ENCODE results near the gene HIGD2A. TPM values are rescaled to one million over a fixed set of nuclear protein-coding genes. Genes with fewer than 3 reads are reported as not detected.
A peak's percentile ranks its signal among the peaks of the same experiment; 100 is the strongest.

HIGD2A gene
- total and polyA plus RNA-seq, 2 of the 13 experiments (the other 11 are each of a cell fraction or from before 2014, with no cell fraction given) = 89.2 to 146 TPM

DNA sequence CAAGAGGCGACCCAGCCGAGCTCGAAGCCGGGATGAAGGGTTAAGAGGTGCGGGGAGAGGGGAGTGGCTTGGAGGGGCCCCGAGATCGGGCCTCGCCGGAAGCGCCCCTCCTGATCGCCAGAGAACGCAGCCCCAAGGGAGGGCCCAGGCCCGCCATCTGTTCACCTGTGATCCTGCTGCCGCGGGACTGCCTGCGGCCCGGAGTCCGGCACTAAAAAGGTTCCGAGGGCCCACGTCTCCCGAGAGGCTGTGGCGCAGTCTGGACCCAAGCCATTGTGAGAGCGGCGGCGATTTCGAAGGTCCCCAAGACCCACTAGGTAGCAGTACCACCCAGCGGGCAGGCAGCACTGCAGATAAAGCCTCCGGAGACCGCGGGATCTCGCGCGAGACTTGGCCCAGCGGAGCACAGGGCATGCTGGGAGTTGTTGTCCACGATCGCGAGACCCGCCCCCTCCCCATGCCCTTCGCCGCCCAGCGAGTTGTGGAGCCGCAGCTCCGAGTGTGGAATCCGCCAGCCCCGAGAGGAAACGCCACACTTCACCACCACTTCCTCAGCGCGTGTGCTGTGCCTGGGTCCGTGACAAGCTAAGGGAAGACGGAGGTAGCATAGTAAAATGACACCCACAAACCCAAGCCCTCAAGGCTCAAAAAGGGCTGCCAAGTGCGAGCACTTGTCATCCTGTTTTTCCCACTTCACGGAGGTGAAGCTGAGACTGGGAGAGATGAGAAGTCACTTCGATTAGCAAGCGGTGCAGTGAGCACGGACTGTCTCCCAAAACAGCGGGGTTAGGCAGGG lies 26.9 kb upstream of the HIGD2A start, which contains the start of gene KIAA1191 (continued):
- TF ChIP-seq ZNF451 (CRISPR knock-in tag; IDR thresholded peaks at IDR 0.05) = peak; percentile 90
- peak; percentile 16; the same call in 1 of the 2 replicates for TF ChIP-seq HHEX (CRISPR knock-in tag; IDR thresholded peaks at IDR 0.05)
- TF ChIP-seq ZNF17 (CRISPR knock-in tag; IDR thresholded peaks at IDR 0.05) = no peak
- TF ChIP-seq RAD51 (IDR thresholded peaks at IDR 0.05; ENCODE audit: borderline replicate concordance) = no peak
- TF ChIP-seq, protein P1, sequence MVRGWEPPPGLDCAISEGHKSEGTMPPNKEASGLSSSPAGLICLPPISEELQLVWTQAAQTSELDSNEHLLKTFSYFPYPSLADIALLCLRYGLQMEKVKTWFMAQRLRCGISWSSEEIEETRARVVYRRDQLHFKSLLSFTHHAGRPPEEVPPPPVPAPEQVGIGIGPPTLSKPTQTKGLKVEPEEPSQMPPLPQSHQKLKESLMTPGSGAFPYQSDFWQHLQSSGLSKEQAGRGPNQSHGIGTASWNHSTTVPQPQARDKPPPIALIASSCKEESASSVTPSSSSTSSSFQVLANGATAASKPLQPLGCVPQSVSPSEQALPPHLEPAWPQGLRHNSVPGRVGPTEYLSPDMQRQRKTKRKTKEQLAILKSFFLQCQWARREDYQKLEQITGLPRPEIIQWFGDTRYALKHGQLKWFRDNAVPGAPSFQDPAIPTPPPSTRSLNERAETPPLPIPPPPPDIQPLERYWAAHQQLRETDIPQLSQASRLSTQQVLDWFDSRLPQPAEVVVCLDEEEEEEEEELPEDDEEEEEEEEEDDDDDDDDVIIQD (CRISPR knock-in tag; IDR thresholded peaks at IDR 0.05; ENCODE audit: low read depth) = peak; percentile 68
- no peak for TF ChIP-seq ZNF672 (CRISPR knock-in tag; IDR thresholded peaks at IDR 0.05)
- TF ChIP-seq THAP11 (CRISPR knock-in tag; IDR thresholded peaks at IDR 0.05) = peak; percentile 99
- TF ChIP-seq ZNF780A (CRISPR knock-in tag; IDR thresholded peaks at IDR 0.05) = 0 out of 2 replicates have a peak, but pooled peaks have one; percentile 66
- peak; percentile 57; the same call in 1 of the 2 replicates for TF ChIP-seq MEIS2 (CRISPR knock-in tag; IDR thresholded peaks at IDR 0.05)
- TF ChIP-seq, protein P2, sequence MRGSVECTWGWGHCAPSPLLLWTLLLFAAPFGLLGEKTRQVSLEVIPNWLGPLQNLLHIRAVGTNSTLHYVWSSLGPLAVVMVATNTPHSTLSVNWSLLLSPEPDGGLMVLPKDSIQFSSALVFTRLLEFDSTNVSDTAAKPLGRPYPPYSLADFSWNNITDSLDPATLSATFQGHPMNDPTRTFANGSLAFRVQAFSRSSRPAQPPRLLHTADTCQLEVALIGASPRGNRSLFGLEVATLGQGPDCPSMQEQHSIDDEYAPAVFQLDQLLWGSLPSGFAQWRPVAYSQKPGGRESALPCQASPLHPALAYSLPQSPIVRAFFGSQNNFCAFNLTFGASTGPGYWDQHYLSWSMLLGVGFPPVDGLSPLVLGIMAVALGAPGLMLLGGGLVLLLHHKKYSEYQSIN (CRISPR knock-in tag; IDR thresholded peaks at IDR 0.05; ENCODE audit: borderline replicate concordance) = no peak
- no peak for TF ChIP-seq HNF4A (CRISPR knock-in tag; IDR thresholded peaks at IDR 0.05)
- TF ChIP-seq ZFP62 (CRISPR knock-in tag; IDR thresholded peaks at IDR 0.05) = no peak
- no peak for TF ChIP-seq ZNF260 (CRISPR knock-in tag; IDR thresholded peaks at IDR 0.05; ENCODE audit: borderline replicate concordance, low read depth)
- peak; percentile 84; the same call in 1 of the 2 replicates for TF ChIP-seq KLF15 (CRISPR knock-in tag; IDR thresholded peaks at IDR 0.05; ENCODE audit: borderline replicate concordance)
- TF ChIP-seq SCMH1 (CRISPR knock-in tag; IDR thresholded peaks at IDR 0.05; ENCODE audit: borderline replicate concordance) = no peak
- TF ChIP-seq SMARCC2 (IDR thresholded peaks at IDR 0.05) = no peak
- TF ChIP-seq ZNF629 (CRISPR knock-in tag; conservative IDR thresholded peaks at IDR 0.05) = no peak
- TF ChIP-seq ZBTB1 (CRISPR knock-in tag; IDR thresholded peaks at IDR 0.05; ENCODE audit: borderline replicate concordance) = no peak
- 0 out of 2 replicates have a peak, but pooled peaks have one; percentile 20 for TF ChIP-seq SNAPC2 (CRISPR knock-in tag; IDR thresholded peaks at IDR 0.05)
- peak; percentile 71; the same call in 1 of the 2 replicates for TF ChIP-seq MTA1 (CRISPR knock-in tag; IDR thresholded peaks at IDR 0.05; ENCODE audit: borderline replicate concordance)
- TF ChIP-seq HIVEP1 (CRISPR knock-in tag; IDR thresholded peaks at IDR 0.05) = no peak
- peak; percentile 87 for TF ChIP-seq ERF (CRISPR knock-in tag; IDR thresholded peaks at IDR 0.05)
- TF ChIP-seq, protein P3, sequence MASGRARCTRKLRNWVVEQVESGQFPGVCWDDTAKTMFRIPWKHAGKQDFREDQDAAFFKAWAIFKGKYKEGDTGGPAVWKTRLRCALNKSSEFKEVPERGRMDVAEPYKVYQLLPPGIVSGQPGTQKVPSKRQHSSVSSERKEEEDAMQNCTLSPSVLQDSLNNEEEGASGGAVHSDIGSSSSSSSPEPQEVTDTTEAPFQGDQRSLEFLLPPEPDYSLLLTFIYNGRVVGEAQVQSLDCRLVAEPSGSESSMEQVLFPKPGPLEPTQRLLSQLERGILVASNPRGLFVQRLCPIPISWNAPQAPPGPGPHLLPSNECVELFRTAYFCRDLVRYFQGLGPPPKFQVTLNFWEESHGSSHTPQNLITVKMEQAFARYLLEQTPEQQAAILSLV (CRISPR knock-in tag; IDR thresholded peaks at IDR 0.05; ENCODE audit: borderline replicate concordance) = peak; percentile 83; the same call in 1 of the 2 replicates
- no peak; the same call in 1 of the 2 replicates for TF ChIP-seq TGIF2 (CRISPR knock-in tag; IDR thresholded peaks at IDR 0.05)
- no peak for TF ChIP-seq ZNF496 (CRISPR knock-in tag; IDR thresholded peaks at IDR 0.05; ENCODE audit: insufficient replicate concordance)
- TF ChIP-seq ZNF720 (CRISPR knock-in tag; IDR thresholded peaks at IDR 0.05) = no peak
- TF ChIP-seq ETV6 (CRISPR knock-in tag; conservative IDR thresholded peaks at IDR 0.05) = no peak; the same call in 1 of the 2 replicates
- peak; percentile 65 for TF ChIP-seq NCOA2 (CRISPR knock-in tag; IDR thresholded peaks at IDR 0.05)
- TF ChIP-seq CEBPB (IDR thresholded peaks at IDR 0.05; ENCODE audit: borderline replicate concordance, low read depth, low read length) = no peak
- no peak; the same call in 1 of the 2 replicates for TF ChIP-seq KLF11 (CRISPR knock-in tag; IDR thresholded peaks at IDR 0.05)

Data from HepG2 (cell line).